Measurements from ENCODE around the gene RTP2. TPM values are rescaled to one million over a fixed set of nuclear protein-coding genes. Genes with fewer than 3 reads are reported as not detected.

RTP2 gene, protein sequence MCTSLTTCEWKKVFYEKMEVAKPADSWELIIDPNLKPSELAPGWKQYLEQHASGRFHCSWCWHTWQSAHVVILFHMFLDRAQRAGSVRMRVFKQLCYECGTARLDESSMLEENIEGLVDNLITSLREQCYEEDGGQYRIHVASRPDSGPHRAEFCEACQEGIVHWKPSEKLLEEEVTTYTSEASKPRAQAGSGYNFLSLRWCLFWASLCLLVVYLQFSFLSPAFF
- total RNA-seq (2012; rRNA removed) (not detected in 2 replicates), polyA plus RNA-seq (2012; rRNA removed) (not detected in 2 replicates), Bru-seq, nascent RNA (percentile 13 among the genes with signal in this experiment), BruChase-seq, experiment 1, labeled RNA remaining after a 6-hour chase (not detected), BruChase-seq, experiment 2, labeled RNA remaining after a 2-hour chase (not detected)
- polyA plus RNA-seq (2012; cell fraction: cytosol; rRNA removed) = not detected in 2 replicates
- polyA plus RNA-seq (2012; cell fraction: nucleus; rRNA removed; ENCODE audit: low replicate concordance) = not detected in 2 replicates
- long read RNA-seq = 0 reads

- Histone ChIP-seq H3K36me3 (ENCODE audit: control insufficient read depth, insufficient read depth, low read length) (no peaks in the 10 kb centered on the region), H3K56ac (ENCODE audit: extremely low read depth, insufficient read depth, low read length) (no peak within 1 kb of the TSS), H3K18ac (ENCODE audit: low read depth, low read length) (no peak within 1 kb of the TSS), H2BK20ac (ENCODE audit: low read depth, low read length) (no peak within 1 kb of the TSS), H3K27ac (ENCODE audit: insufficient read depth, low read length) (no peak within 1 kb of the TSS), H3K4ac (ENCODE audit: low read depth, low read length) (no peak within 1 kb of the TSS), H3K27me3 (ENCODE audit: control insufficient read depth, insufficient read depth, low read length) (peaks cover 24% of the 10 kb centered on the region), H2BK15ac (ENCODE audit: low read depth, low read length) (no peak within 1 kb of the TSS), H2BK5ac (ENCODE audit: low read depth, low read length, poor library complexity, severe bottlenecking) (no peak within 1 kb of the TSS), H3K4me2 (ENCODE audit: low read depth, low read length) (no peak within 1 kb of the TSS), H4K8ac (ENCODE audit: low read depth in 2 of 2, low read length in 2 of 2) (no peak within 1 kb of the TSS), H4K5ac (ENCODE audit: low read depth, low read length) (no peak within 1 kb of the TSS), H3K23ac (ENCODE audit: low read depth, low read length) (no peak within 1 kb of the TSS), H2BK120ac (ENCODE audit: low read depth, low read length) (no peak within 1 kb of the TSS), H3K79me1 (ENCODE audit: low read depth in 1 of 2, low read length in 2 of 2) (no peaks in the 10 kb centered on the region), H2AK9ac (replicated peaks; ENCODE audit: low read depth, low read length, poor library complexity) (no peak within 1 kb of the TSS), H3K14ac (replicated peaks; ENCODE audit: low read depth, low read length) (no peak within 1 kb of the TSS), H4K91ac (ENCODE audit: insufficient read depth, low read depth, low read length) (no peak within 1 kb of the TSS), H4K20me1 (ENCODE audit: insufficient read depth, low read length) (no peaks in the 10 kb centered on the region), H3K4me1 (ENCODE audit: control insufficient read depth, insufficient read depth, low read length) (peaks cover 3% of the 10 kb centered on the region; the same call in 1 of the 2 replicates), H2AFZ (replicated peaks; ENCODE audit: low read length, poor library complexity) (no peak within 1 kb of the TSS), H2AK5ac (ENCODE audit: low read depth, low read length) (no peak within 1 kb of the TSS), H3K9me3 (ENCODE audit: control insufficient read depth, insufficient read depth, low read length) (no peaks in the 10 kb centered on the region), H3K9ac (ENCODE audit: low read depth, low read length) (no peak within 1 kb of the TSS), H3K4me3 (ENCODE audit: insufficient read depth, low read depth, low read length) (no peak within 1 kb of the TSS), H3K9me1 (ENCODE audit: insufficient read depth, low read length) (no peaks in the 10 kb centered on the region)
- ChIA-PET POLR2A (ENCODE audit: unreplicated experiment) (interaction anchor here (0.5 kb wide), 1 partner anchor 492 kb away, joined by 5 read pairs; no protein-coding TSS in a partner anchor), CTCF (interaction anchor here (1.0 to 2.1 kb wide), 3 partner anchors 11 to 383 kb away, joined by 3 to 6 read pairs (median 3); no protein-coding TSS in a partner anchor)
- intact Hi-C loops (cut with micrococcal nuclease) (loop anchor here (10.0 kb wide), 1 partner anchor 858 kb away; the partner anchor contains the start of gene ADIPOQ), dilution Hi-C loops (cut with HindIII; ENCODE audit: low sequenced_read_pairs, unreplicated experiment) (no loop called here), in situ Hi-C loops (cut with MboI; ENCODE audit: low sequenced_read_pairs) (loop anchor here (25.0 kb wide), 1 partner anchor 1535 kb away; no protein-coding TSS in a partner anchor)
- no TSS peak for BruUV-seq (replicated peaks)
- DNase-seq (no peak), ATAC-seq (ENCODE audit: low read depth) (peak; percentile 59)
- TF ChIP-seq NFE2L2 (IDR thresholded peaks at IDR 0.05; ENCODE audit: low read depth, low read length) (no peak), BHLHE40 (IDR thresholded peaks at IDR 0.05; ENCODE audit: low read depth, low read length) (no peak), FOS (IDR thresholded peaks at IDR 0.05; ENCODE audit: low read depth, low read length) (no peak), CEBPB (IDR thresholded peaks at IDR 0.05; ENCODE audit: low read depth, low read length) (no peak), RFX5 (IDR thresholded peaks at IDR 0.05; ENCODE audit: low read depth, low read length) (no peak), POLR2A (IDR thresholded peaks at IDR 0.05; ENCODE audit: low read depth, low read length) (no peak), SMC3 (IDR thresholded peaks at IDR 0.05; ENCODE audit: low read depth, low read length) (no peak)
- whole genome bisulfite sequencing, 2 experiments (ENCODE audit: extremely low coverage in 2 of 2, insufficient read length in 1 of 2) = no CpG with 5 or more reads among the region's 4 CpGs
These were observed at the start of gene RTP2 for GRCh38 chr3:187702507-187703033. Gene RTP2, minus strand, starts transcription at chr3:187702557. Its CDS starts 429 bp downstream, at chr3:187702128.
